Measurements from ENCODE around the gene ZNF438. TPM values are rescaled to one million over a fixed set of nuclear protein-coding genes. Genes with fewer than 3 reads are reported as not detected.

ZNF438 gene
- total and polyA plus RNA-seq, 2 of the 8 experiments (the other 6 are each of a cell fraction or from before 2014, with no cell fraction given): 0.95 to 1.7 TPM

- H3K9ac ChIP-seq (replicated peaks in 1 of 4; ENCODE audit: extremely low read depth in 1 of 4, low read depth in 3 of 4, low read length in 3 of 4): no peak overlapping the region
- H3K14ac ChIP-seq (ENCODE audit: insufficient read length): no peak overlapping the region
- H2BK20ac ChIP-seq (ENCODE audit: low read length): no peak overlapping the region
- no peak overlapping the region for H2BK120ac ChIP-seq (replicated peaks; ENCODE audit: low read depth, low read length)
- POLR2A ChIA-PET (ENCODE audit: partially characterized antibody): no interaction called here
- H3K18ac ChIP-seq (ENCODE audit: extremely low read depth, low read length): no peak overlapping the region
- H4K91ac ChIP-seq (replicated peaks; ENCODE audit: insufficient read length, low read length): no peak overlapping the region
- no peaks in the 10 kb centered on the region for H3K36me3 ChIP-seq (ENCODE audit: control insufficient read depth in 2 of 4, insufficient read depth in 4 of 4, low read length in 3 of 4)
- no peak overlapping the region for H2AFZ ChIP-seq (ENCODE audit: low read length)
- H2BK12ac ChIP-seq (ENCODE audit: low read depth, low read length): no peak overlapping the region
- DNase-seq (ENCODE audit: low read depth in 1 of 2, low spot score in 2 of 2) (no peak), FAIRE-seq (no peak)
- H3K79me2 ChIP-seq (ENCODE audit: control insufficient read depth in 1 of 2, insufficient read depth in 2 of 2, low read length in 2 of 2): no peaks in the 10 kb centered on the region
- H3K4ac ChIP-seq (replicated peaks; ENCODE audit: insufficient read length, low read depth, low read length): no peak overlapping the region
- no peaks in the 10 kb centered on the region for H4K20me1 ChIP-seq (replicated peaks in 1 of 2; ENCODE audit: control insufficient read depth in 1 of 2, insufficient read depth in 2 of 2, low read length in 2 of 2)
- H3K27me3 ChIP-seq (replicated peaks in 1 of 4; ENCODE audit: control insufficient read depth in 3 of 4, extremely low read depth in 1 of 4, insufficient read depth in 3 of 4, low read length in 3 of 4): no peaks in the 10 kb centered on the region
- no peak overlapping the region for H2AK5ac ChIP-seq (ENCODE audit: low read depth, low read length)
- H3K27ac ChIP-seq (ENCODE audit: low read depth, low read length): no peak overlapping the region
- 94% methylated on average over 4 of the region's 4 CpGs; no CpG with 5 or more reads in 1 of the 2 experiments for WGBS, 2 experiments (ENCODE audit: extremely low coverage in 1 of 2, insufficient coverage in 1 of 2, insufficient read length in 1 of 2, insufficient replicate concordance in 2 of 2, low coverage in 1 of 2, low lambda C conversion rate in 2 of 2, missing lambda C conversion rate in 1 of 2)
- no peak overlapping the region for H4K8ac ChIP-seq (ENCODE audit: extremely low read depth, insufficient read depth, low read length)
- no peak overlapping the region for H3K4me2 ChIP-seq (ENCODE audit: insufficient read depth in 1 of 2, low read depth in 2 of 2, low read length in 2 of 2)
- H3K4me1 ChIP-seq (replicated peaks in 1 of 4; ENCODE audit: control insufficient read depth in 3 of 4, insufficient read depth in 4 of 4, low read length in 3 of 4): no peaks in the 10 kb centered on the region
- H3K4me3 ChIP-seq (ENCODE audit: extremely low read depth in 1 of 4, insufficient read depth in 2 of 4, low read depth in 3 of 4, low read length in 4 of 4): no peak overlapping the region
- H2BK15ac ChIP-seq (ENCODE audit: low read length): no peak overlapping the region
- TF ChIP-seq HDAC2 (IDR thresholded peaks at IDR 0.05; ENCODE audit: borderline replicate concordance in 1 of 2, low read depth in 2 of 2, low read length in 2 of 2) (no peak), RXRA (IDR thresholded peaks at IDR 0.05; ENCODE audit: insufficient read depth, low read depth, low read length) (no peak), CHD2 (IDR thresholded peaks at IDR 0.05; ENCODE audit: low read length) (no peak), TEAD4 (IDR thresholded peaks at IDR 0.05; ENCODE audit: low read depth, low read length) (no peak)
- no peak overlapping the region for H2BK5ac ChIP-seq (ENCODE audit: low read depth, low read length)
- no peaks in the 10 kb centered on the region for H3K23me2 ChIP-seq (ENCODE audit: low read depth, low read length)
- CTCF ChIA-PET (ENCODE audit: partially characterized antibody): interaction anchor here (0.6 kb wide), 1 partner anchor 79 kb away, joined by 3 read pairs; no protein-coding TSS in a partner anchor
- H3K79me1 ChIP-seq (ENCODE audit: low read depth, low read length): no peaks in the 10 kb centered on the region
- H3K9me3 ChIP-seq (ENCODE audit: insufficient read depth in 2 of 2, low read depth in 1 of 2, low read length in 1 of 2): no peaks in the 10 kb centered on the region
- no peak overlapping the region for H4K5ac ChIP-seq (ENCODE audit: insufficient read length, low read depth, low read length)
- H3K23ac ChIP-seq (ENCODE audit: insufficient read length): no peak overlapping the region
- H3K56ac ChIP-seq (replicated peaks; ENCODE audit: insufficient read length, low read depth, low read length): no peak overlapping the region
These were observed 46.9 kb downstream of the ZNF438 start for GRCh38 chr10:30984563-30985328.
